Keratinocyte (primary cell): ENCODE data around the gene COL21A1.

ENCODE experiments used
- EZH2 ChIP-seq: IDR thresholded peaks from one replicate; pipeline ENCODE4 v1.6.1; 2012; ENCODE audit warnings: inconsistent platforms, mild to moderate bottlenecking, low read length, moderate library complexity
- TF ChIP-seq, protein P1 (sequence below), 3 experiments: IDR thresholded peaks in 1 of 3; conservative IDR thresholded peaks in 1 of 3; optimal IDR thresholded peaks in 1 of 3; 2 replicates in 2 of 3; 3 replicates in 1 of 3; pipeline versions ENCODE3 to v1.5.1; 2011; ENCODE audit warnings: low read length in 3 of 3, mild to moderate bottlenecking in 3 of 3, moderate library complexity in 2 of 3, control low read depth in 1 of 3, inconsistent platforms in 1 of 3; ENCODE audit not compliant: insufficient read depth in 2 of 3; ENCODE audit errors: extremely low read depth in 1 of 3

- no peak for TF ChIP-seq EZH2
- TF ChIP-seq, protein P1, sequence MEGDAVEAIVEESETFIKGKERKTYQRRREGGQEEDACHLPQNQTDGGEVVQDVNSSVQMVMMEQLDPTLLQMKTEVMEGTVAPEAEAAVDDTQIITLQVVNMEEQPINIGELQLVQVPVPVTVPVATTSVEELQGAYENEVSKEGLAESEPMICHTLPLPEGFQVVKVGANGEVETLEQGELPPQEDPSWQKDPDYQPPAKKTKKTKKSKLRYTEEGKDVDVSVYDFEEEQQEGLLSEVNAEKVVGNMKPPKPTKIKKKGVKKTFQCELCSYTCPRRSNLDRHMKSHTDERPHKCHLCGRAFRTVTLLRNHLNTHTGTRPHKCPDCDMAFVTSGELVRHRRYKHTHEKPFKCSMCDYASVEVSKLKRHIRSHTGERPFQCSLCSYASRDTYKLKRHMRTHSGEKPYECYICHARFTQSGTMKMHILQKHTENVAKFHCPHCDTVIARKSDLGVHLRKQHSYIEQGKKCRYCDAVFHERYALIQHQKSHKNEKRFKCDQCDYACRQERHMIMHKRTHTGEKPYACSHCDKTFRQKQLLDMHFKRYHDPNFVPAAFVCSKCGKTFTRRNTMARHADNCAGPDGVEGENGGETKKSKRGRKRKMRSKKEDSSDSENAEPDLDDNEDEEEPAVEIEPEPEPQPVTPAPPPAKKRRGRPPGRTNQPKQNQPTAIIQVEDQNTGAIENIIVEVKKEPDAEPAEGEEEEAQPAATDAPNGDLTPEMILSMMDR (optimal IDR thresholded peaks at IDR 0.05 in 1 of 3, IDR thresholded peaks at IDR 0.05 in 1 of 3, conservative IDR thresholded peaks at IDR 0.05 in 1 of 3; ENCODE audit: extremely low read depth in 1 of 3, insufficient read depth in 2 of 3, low read length in 3 of 3), result no peak
Observed at GRCh38 chr6:56079751-56080540, 167.4 kb downstream of the COL21A1 start.
